ENCODE measurements around the gene NSUN5.
"Not testable (repeated sequence)": the region's sequence is repeated elsewhere in the genome, so short reads cannot be mapped to it uniquely, and the experiment has no call there.

DNA sequence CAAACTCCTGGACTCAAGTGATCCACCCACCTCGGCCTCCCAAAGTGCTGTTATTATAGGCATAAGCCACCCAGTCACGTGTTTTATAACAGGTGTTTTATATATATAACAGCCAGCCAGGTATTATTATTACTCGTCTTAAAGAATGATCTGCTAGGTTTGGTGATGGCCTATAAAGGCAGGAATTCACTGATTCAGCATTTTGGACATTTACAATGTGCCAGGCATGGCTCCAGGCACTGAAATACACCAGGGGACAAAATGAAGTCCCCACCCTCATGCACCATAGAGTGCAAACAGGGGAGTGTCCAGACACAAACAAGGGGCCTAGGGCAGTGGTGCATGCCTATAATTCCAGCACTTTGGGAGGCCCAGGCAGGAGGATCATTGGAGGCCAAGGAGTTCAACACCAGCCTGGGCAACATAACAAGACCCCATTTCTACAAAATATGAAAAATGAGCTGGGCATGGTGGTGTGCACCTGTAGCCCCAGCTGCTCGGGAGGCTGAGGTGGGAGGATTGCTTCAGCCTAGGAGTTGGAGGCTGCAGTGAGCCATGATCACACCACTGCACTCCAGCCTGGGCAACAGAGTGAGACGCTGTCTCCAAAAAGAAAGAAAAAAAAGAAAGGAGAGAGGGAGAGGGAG is 14.9 kb upstream of the NSUN5 start:
- not testable (repeated sequence) for TF ChIP-seq CTCF, POLR2A (IDR thresholded peaks at IDR 0.05)

Data from thyroid gland (tissue), 4 donors.